HL-60 (cell line): ENCODE measurements around the gene PROC.
A peak's percentile ranks its signal among the peaks of the same experiment; 100 is the strongest.
"Not testable (repeated sequence)": the region's sequence is repeated elsewhere in the genome, so short reads cannot be mapped to it uniquely, and the experiment has no call there.

Experiments used
- DNase-seq, 2 experiments: peaks; one replicate each; pipeline ENCODE4 v3.0.0-alpha.2; 2010 to 2020; ENCODE audit warnings: low read depth in 1 of 2, low spot score in 1 of 2
- H3K27ac ChIP-seq: fragments of 250-450 bp; sonication (Bioruptor Pico); replicated peaks from 2 replicates; pipeline ENCODE4 v1.5.1; 2020; ENCODE audit warnings: mild to moderate bottlenecking, moderate library complexity
- H3K27me3 ChIP-seq: fragments of 250-450 bp; sonication (Bioruptor Pico); 2 replicates; pipeline ENCODE4 v1.5.1; 2021; ENCODE audit warnings: mild to moderate bottlenecking, moderate library complexity; ENCODE audit not compliant: insufficient read depth, poor library complexity, severe bottlenecking
- H3K4me3 ChIP-seq: replicated peaks from 2 replicates; pipeline ENCODE4 v1.5.1; 2011; ENCODE audit warnings: mild to moderate bottlenecking, control low read depth, low read length; ENCODE audit not compliant: insufficient read depth
- GABPA ChIP-seq: IDR thresholded peaks from 2 replicates; pipeline ENCODE4 v1.6.1; 2012; ENCODE audit warnings: low read depth
- POLR2AphosphoS5 ChIP-seq: IDR thresholded peaks from 2 replicates; pipeline ENCODE4 v1.6.1; 2012; ENCODE audit warnings: low read depth
- SPI1 ChIP-seq: IDR thresholded peaks from 2 replicates; pipeline ENCODE4 v1.6.1; 2012; ENCODE audit warnings: low read depth, mild to moderate bottlenecking, borderline replicate concordance
- TF ChIP-seq, protein P1 (sequence below): IDR thresholded peaks from one replicate; pipeline ENCODE4 v1.5.1; 2011; ENCODE audit warnings: low read length, control low read depth, inconsistent platforms; ENCODE audit not compliant: insufficient read depth
- TF ChIP-seq, protein P2 (sequence below): IDR thresholded peaks from 2 replicates; pipeline ENCODE4 v1.6.1; 2012; ENCODE audit warnings: low read depth; ENCODE audit not compliant: insufficient replicate concordance

PROC gene

DNA sequence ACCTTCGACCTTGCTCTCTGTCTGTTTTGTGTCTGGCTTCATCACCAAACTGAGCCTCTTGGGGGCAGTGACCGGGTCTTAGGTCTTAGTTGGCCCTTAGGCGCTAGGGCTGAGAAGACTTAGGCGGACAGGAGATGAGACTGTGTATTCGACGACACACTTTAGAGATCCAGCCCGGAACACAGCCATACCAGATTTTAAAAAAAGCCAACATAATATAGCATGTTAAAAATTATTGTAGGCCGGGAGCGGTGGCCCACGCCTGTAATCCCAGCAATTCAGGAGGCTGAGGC lies 9.5 kb upstream of the PROC start:
- no peak overlapping the region for H3K4me3 ChIP-seq
- DNase-seq: no peak
- TF ChIP-seq, protein P1, sequence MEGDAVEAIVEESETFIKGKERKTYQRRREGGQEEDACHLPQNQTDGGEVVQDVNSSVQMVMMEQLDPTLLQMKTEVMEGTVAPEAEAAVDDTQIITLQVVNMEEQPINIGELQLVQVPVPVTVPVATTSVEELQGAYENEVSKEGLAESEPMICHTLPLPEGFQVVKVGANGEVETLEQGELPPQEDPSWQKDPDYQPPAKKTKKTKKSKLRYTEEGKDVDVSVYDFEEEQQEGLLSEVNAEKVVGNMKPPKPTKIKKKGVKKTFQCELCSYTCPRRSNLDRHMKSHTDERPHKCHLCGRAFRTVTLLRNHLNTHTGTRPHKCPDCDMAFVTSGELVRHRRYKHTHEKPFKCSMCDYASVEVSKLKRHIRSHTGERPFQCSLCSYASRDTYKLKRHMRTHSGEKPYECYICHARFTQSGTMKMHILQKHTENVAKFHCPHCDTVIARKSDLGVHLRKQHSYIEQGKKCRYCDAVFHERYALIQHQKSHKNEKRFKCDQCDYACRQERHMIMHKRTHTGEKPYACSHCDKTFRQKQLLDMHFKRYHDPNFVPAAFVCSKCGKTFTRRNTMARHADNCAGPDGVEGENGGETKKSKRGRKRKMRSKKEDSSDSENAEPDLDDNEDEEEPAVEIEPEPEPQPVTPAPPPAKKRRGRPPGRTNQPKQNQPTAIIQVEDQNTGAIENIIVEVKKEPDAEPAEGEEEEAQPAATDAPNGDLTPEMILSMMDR: no peak
- TF ChIP-seq SPI1: no peak
- TF ChIP-seq, protein P2, sequence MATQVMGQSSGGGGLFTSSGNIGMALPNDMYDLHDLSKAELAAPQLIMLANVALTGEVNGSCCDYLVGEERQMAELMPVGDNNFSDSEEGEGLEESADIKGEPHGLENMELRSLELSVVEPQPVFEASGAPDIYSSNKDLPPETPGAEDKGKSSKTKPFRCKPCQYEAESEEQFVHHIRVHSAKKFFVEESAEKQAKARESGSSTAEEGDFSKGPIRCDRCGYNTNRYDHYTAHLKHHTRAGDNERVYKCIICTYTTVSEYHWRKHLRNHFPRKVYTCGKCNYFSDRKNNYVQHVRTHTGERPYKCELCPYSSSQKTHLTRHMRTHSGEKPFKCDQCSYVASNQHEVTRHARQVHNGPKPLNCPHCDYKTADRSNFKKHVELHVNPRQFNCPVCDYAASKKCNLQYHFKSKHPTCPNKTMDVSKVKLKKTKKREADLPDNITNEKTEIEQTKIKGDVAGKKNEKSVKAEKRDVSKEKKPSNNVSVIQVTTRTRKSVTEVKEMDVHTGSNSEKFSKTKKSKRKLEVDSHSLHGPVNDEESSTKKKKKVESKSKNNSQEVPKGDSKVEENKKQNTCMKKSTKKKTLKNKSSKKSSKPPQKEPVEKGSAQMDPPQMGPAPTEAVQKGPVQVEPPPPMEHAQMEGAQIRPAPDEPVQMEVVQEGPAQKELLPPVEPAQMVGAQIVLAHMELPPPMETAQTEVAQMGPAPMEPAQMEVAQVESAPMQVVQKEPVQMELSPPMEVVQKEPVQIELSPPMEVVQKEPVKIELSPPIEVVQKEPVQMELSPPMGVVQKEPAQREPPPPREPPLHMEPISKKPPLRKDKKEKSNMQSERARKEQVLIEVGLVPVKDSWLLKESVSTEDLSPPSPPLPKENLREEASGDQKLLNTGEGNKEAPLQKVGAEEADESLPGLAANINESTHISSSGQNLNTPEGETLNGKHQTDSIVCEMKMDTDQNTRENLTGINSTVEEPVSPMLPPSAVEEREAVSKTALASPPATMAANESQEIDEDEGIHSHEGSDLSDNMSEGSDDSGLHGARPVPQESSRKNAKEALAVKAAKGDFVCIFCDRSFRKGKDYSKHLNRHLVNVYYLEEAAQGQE: no peak
- TF ChIP-seq POLR2AphosphoS5: no peak
- no peak for TF ChIP-seq GABPA
- H3K27me3 ChIP-seq: no peaks in the 10 kb centered on the region
- H3K27ac ChIP-seq: peak overlapping the region; percentile 58; the same call in 1 of the 2 replicates

DNA sequence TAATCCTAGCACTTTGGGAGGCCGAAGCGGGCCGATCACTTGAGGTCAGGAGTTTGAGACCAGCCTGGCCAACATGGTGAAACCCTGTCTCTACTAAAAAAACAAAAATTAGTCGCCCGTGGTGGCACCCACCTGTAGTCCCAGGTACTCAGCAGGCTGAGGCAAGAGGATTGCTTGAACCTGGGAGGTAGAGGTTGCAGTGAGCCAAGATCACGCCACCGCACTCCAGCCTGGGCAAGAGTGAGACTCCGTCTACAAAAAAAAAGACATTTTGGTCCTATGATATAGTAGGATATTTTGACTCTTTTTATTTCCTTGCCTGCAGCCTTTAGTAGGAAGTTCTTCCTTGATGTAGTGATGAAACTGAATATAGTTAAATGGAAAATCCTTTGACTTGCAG lies 8.5 kb upstream of the PROC start:
- not testable (repeated sequence) for H3K27me3 ChIP-seq, DNase-seq, H3K27ac ChIP-seq, H3K4me3 ChIP-seq

DNA sequence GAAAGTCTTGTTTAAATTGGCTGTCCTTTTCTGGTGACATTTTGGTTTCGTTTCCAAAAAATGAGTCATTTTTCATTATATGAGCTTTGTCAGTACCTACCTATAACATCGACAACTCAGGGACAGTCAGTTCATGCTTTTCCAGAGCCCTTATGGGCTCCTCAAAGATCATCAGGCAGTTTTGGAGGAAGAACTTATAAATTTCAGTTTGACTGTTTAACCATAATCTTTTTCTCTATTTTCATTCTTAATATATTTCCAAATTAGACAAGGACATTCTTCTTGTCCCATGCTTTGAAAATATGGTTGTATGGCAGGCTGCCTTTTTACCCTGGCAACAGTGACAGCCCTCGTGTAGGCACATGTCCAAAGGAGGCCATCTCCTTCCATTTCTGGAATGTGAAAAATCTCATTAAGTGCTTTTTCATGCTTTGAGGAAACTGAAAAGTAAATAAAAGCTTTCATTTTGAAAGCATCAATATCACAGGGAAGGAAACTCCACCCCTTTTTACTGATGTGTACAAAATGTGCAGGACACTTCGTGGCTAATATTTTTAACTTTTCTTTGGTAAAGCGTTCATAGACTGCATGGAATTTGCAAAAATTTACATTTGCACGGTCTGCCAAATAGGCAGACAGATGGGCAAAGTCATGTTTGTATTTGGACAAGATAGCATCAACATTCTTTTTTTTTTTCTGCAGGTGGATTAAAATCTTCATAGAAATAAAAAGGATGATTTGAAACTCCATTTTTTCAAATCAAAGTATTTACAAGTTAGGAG lies 7.2 kb upstream of the PROC start:
- no peaks in the 10 kb centered on the region for H3K27me3 ChIP-seq
- no peak for TF ChIP-seq GABPA
- TF ChIP-seq, protein P2: no peak
- no peak for TF ChIP-seq SPI1
- TF ChIP-seq POLR2AphosphoS5: no peak
- TF ChIP-seq, protein P1: no peak
- no peak for DNase-seq
- peak overlapping the region; percentile 56 for H3K27ac ChIP-seq
- no peak overlapping the region for H3K4me3 ChIP-seq

DNA sequence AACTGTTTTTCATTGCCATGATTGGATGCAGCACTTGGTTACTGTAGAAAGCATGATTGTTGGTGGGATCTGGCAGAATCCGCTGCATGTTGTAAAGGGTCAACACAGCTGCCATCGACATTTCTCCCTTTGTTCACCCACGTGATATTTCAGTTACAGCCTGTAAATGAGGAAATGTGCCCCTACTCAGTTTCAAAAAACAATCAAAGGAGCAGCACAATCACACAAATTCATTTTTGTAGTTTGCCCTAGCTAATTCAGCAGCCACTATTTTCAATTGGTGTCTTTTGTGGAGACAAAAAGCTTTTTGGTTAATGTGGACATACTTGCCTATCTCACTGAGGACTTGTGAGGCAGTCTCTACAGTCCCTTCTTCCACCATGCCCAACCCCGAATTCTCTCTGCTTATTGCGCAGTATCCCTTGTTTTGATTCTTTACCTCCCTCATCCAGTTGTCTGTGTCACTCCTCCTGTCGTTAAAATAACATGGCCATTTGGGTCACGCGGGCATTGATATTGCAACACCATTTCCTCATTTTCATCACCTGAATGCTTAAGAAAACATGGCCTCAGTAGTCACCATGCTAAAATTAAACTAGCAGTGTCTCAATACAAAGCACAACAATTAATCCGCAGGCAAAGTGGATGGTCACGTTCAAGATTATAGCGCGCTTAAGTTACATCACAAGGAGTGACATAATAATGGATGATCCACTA lies 6.4 kb upstream of the PROC start:
- TF ChIP-seq POLR2AphosphoS5 (0 out of 2 replicates have a peak, but pooled peaks have one; percentile 23), SPI1 (peak; percentile 86), GABPA (no peak)
- TF ChIP-seq, protein P1: no peak
- TF ChIP-seq, protein P2: no peak
- Histone ChIP-seq H3K27ac (peak overlapping the region; percentile 56), H3K27me3 (no peaks in the 10 kb centered on the region), H3K4me3 (no peak overlapping the region)
- peak; percentile 85 to 98 for DNase-seq
